Measurements from ENCODE around the gene SAMD3. TPM values are rescaled to one million over a fixed set of nuclear protein-coding genes. Genes with fewer than 3 reads are reported as not detected.

SAMD3 gene
- total RNA-seq, 2 experiments from 2014 or later = not detected

DNA sequence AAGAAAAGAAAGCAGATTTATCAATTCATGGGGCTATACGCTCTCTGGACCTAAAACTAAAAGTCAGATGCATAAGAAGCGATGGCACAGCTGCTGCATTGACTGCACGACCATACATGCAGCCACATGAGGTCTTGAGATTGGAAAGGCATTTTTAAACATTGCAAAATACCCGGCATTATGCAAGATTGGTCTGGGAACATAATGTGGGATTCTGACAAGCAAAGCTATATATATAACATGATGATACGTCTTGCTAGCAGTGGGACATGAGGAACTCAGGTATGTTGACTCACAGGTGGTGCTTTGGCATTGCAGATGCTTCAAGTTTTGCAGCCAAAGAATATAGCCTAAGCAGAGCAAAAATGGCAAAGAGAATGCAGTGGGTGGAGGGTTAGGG lies 55.1 kb downstream of the SAMD3 start:
- Histone ChIP-seq H3K27ac (ENCODE audit: low read depth, low read length, poor library complexity, severe bottlenecking) (no peak overlapping the region), H3K4me1 (ENCODE audit: insufficient read depth, low read length, poor library complexity, severe bottlenecking) (no peaks in the 10 kb centered on the region), H3K36me3 (ENCODE audit: insufficient read depth, low read length) (no peaks in the 10 kb centered on the region), H3K79me2 (ENCODE audit: insufficient read depth, low read depth, low read length) (no peaks in the 10 kb centered on the region), H3K9me3 (ENCODE audit: low read length) (no peaks in the 10 kb centered on the region), H4K20me1 (ENCODE audit: insufficient read depth, low read length) (no peaks in the 10 kb centered on the region), H2AFZ (ENCODE audit: low read length) (no peak overlapping the region), H3K4me2 (ENCODE audit: low read length) (no peak overlapping the region), H3K4me3 (ENCODE audit: low read depth, low read length, poor library complexity, severe bottlenecking) (no peak overlapping the region), H3K9me2 (ENCODE audit: insufficient read depth, low read length) (no peaks in the 10 kb centered on the region)
- CTCF ChIA-PET (ENCODE audit: unreplicated experiment) = no interaction called here
- POLR2A ChIA-PET = no interaction called here
- no TSS peak for BruUV-seq (replicated peaks)
- intact Hi-C loops (cut with micrococcal nuclease; ENCODE audit: unreplicated experiment) = no loop called here
- TF ChIP-seq CTCF (conservative IDR thresholded peaks at IDR 0.05; ENCODE audit: low read length) (no peak), EZH2phosphoT487 (IDR thresholded peaks at IDR 0.05; ENCODE audit: borderline replicate concordance, low read depth, low read length) (no peak)
- no peak for DNase-seq (ENCODE audit: low spot score)

GRCh38 chr6:130164251-130164650 lies 58.5 kb downstream of the SAMD3 start:
- H3K4me3 ChIP-seq (ENCODE audit: low read depth, low read length, poor library complexity, severe bottlenecking) = no peak overlapping the region
- intact Hi-C loops (cut with micrococcal nuclease; ENCODE audit: unreplicated experiment) = no loop called here
- POLR2A ChIA-PET = no interaction called here
- CTCF ChIA-PET (ENCODE audit: unreplicated experiment) = no interaction called here
- no peak overlapping the region for H3K4me2 ChIP-seq (ENCODE audit: low read length)
- H3K9me3 ChIP-seq (ENCODE audit: low read length) = no peaks in the 10 kb centered on the region
- H3K4me1 ChIP-seq (ENCODE audit: insufficient read depth, low read length, poor library complexity, severe bottlenecking) = no peaks in the 10 kb centered on the region
- H4K20me1 ChIP-seq (ENCODE audit: insufficient read depth, low read length) = no peaks in the 10 kb centered on the region
- no peak overlapping the region for H3K27ac ChIP-seq (ENCODE audit: low read depth, low read length, poor library complexity, severe bottlenecking)
- no peak for TF ChIP-seq CTCF (conservative IDR thresholded peaks at IDR 0.05; ENCODE audit: low read length)
- TF ChIP-seq EZH2phosphoT487 (IDR thresholded peaks at IDR 0.05; ENCODE audit: borderline replicate concordance, low read depth, low read length) = no peak
- H2AFZ ChIP-seq (ENCODE audit: low read length) = no peak overlapping the region
- no peak for DNase-seq (ENCODE audit: low spot score)
- H3K9me2 ChIP-seq (ENCODE audit: insufficient read depth, low read length) = no peaks in the 10 kb centered on the region
- BruUV-seq (replicated peaks) = no TSS peak
- no peaks in the 10 kb centered on the region for H3K79me2 ChIP-seq (ENCODE audit: insufficient read depth, low read depth, low read length)
- no peaks in the 10 kb centered on the region for H3K36me3 ChIP-seq (ENCODE audit: insufficient read depth, low read length)

DNA sequence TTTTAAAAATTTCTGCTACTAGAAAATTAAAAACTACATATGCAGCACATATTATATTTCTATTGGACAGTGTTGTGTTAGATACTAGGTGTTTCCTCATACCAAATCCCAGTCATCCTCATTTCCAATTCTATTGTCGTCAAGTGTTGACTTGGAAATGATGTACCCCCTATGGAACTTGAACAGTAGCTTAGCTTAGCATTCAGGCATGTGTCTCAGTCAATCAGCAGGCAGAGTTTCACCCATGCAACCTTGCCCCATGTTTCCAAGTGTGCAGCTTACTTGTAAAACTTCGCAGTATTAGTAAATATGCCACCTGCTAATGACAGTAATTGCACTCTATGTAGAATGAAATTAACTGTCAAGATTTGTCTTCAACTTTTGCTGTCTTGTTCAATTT lies 59.5 kb downstream of the SAMD3 start:
- H3K27ac ChIP-seq (ENCODE audit: low read depth, low read length, poor library complexity, severe bottlenecking) = no peak overlapping the region
- H3K9me2 ChIP-seq (ENCODE audit: insufficient read depth, low read length) = no peaks in the 10 kb centered on the region
- H3K79me2 ChIP-seq (ENCODE audit: insufficient read depth, low read depth, low read length) = no peaks in the 10 kb centered on the region
- no peaks in the 10 kb centered on the region for H3K9me3 ChIP-seq (ENCODE audit: low read length)
- no peak for TF ChIP-seq EZH2phosphoT487 (IDR thresholded peaks at IDR 0.05; ENCODE audit: borderline replicate concordance, low read depth, low read length)
- TF ChIP-seq CTCF (conservative IDR thresholded peaks at IDR 0.05; ENCODE audit: low read length) = no peak
- ChIA-PET POLR2A (interaction anchor here (0.5 kb wide), 1 partner anchor 142 kb away, joined by 3 read pairs; no protein-coding TSS in a partner anchor), CTCF (ENCODE audit: unreplicated experiment) (no interaction called here)
- no peaks in the 10 kb centered on the region for H3K4me1 ChIP-seq (ENCODE audit: insufficient read depth, low read length, poor library complexity, severe bottlenecking)
- H2AFZ ChIP-seq (ENCODE audit: low read length) = no peak overlapping the region
- H3K4me3 ChIP-seq (ENCODE audit: low read depth, low read length, poor library complexity, severe bottlenecking) = no peak overlapping the region
- BruUV-seq (replicated peaks) = no TSS peak
- DNase-seq (ENCODE audit: low spot score) = no peak
- H3K4me2 ChIP-seq (ENCODE audit: low read length) = no peak overlapping the region
- H3K36me3 ChIP-seq (ENCODE audit: insufficient read depth, low read length) = no peaks in the 10 kb centered on the region
- intact Hi-C loops (cut with micrococcal nuclease; ENCODE audit: unreplicated experiment) = no loop called here
- H4K20me1 ChIP-seq (ENCODE audit: insufficient read depth, low read length) = no peaks in the 10 kb centered on the region

Data from OCI-LY7 (cell line).